ENCODE results near the gene CDC25B. TPM values are rescaled to one million over a fixed set of nuclear protein-coding genes. Genes with fewer than 3 reads are reported as not detected.

The CDC25B gene
- total RNA-seq, 3 donors from 2014 or later (not counting 1 experiment from before 2014, with no cell fraction given): 123 to 147 (median 143) TPM

- no peaks in the 10 kb centered on the region for H3K9me3 Mint-ChIP-seq
- no peaks in the 10 kb centered on the region for H3K9me3 ChIP-seq (ENCODE audit: control insufficient read depth, insufficient read depth, low read length)
- no peaks in the 10 kb centered on the region for H3K27me3 ChIP-seq (ENCODE audit: control insufficient read depth, insufficient read depth, low read length)
- no peaks in the 10 kb centered on the region for H3K36me3 ChIP-seq (ENCODE audit: control insufficient read depth, insufficient read depth, low read length)
- intact Hi-C loops (cut with micrococcal nuclease): no loop called here
- H3K27ac Mint-ChIP-seq: no peak overlapping the region
- H3K36me3 Mint-ChIP-seq: no peaks in the 10 kb centered on the region
- H3K27me3 Mint-ChIP-seq (ENCODE audit: low read depth in 2 of 2): no peaks in the 10 kb centered on the region
- no peak for TF ChIP-seq CTCF (IDR thresholded peaks at IDR 0.05)
- H3K27ac ChIP-seq (ENCODE audit: low read length): no peak overlapping the region
- H3K4me3 Mint-ChIP-seq: no peak overlapping the region
- no peaks in the 10 kb centered on the region for H3K4me1 ChIP-seq (ENCODE audit: control insufficient read depth, insufficient read depth, low read length)
- DNase-seq (no peak), ATAC-seq (no peak)
- 88% methylated on average over 5 of the region's 5 CpGs for WGBS (ENCODE audit: insufficient coverage)
- no peak overlapping the region for H3K4me3 ChIP-seq (ENCODE audit: low read length)
- H3K4me1 Mint-ChIP-seq: peaks cover 0 to 4% of the 10 kb centered on the region in 2 donors
Measured at GRCh38 chr20:3755814-3756480, 40.2 kb upstream of the CDC25B start.

- no peak for ATAC-seq
Measured at GRCh38 chr20:3757268-3757667, 38.8 kb upstream of the CDC25B start.

GRCh38 chr20:3758566-3758965 lies 37.5 kb upstream of the CDC25B start:
- H3K36me3 Mint-ChIP-seq: no peaks in the 10 kb centered on the region
- H3K36me3 ChIP-seq (ENCODE audit: control insufficient read depth, insufficient read depth, low read length): no peaks in the 10 kb centered on the region
- intact Hi-C loops (cut with micrococcal nuclease): no loop called here

More at GRCh38 chr20:3757268-3757667, 38.8 kb upstream of the CDC25B start:
- H3K4me1 ChIP-seq (ENCODE audit: control insufficient read depth, insufficient read depth, low read length): no peaks in the 10 kb centered on the region
- H3K9me3 ChIP-seq (ENCODE audit: control insufficient read depth, insufficient read depth, low read length): no peaks in the 10 kb centered on the region
- no peak overlapping the region for H3K27ac ChIP-seq (ENCODE audit: low read length)
- Mint-ChIP-seq H3K4me1 (peaks cover 0 to under 1% of the 10 kb centered on the region in 2 donors), H3K27ac (no peak overlapping the region), H3K4me3 (no peak overlapping the region), H3K27me3 (ENCODE audit: low read depth in 2 of 2) (no peaks in the 10 kb centered on the region), H3K9me3 (no peaks in the 10 kb centered on the region), H3K36me3 (no peaks in the 10 kb centered on the region)
- no peaks in the 10 kb centered on the region for H3K27me3 ChIP-seq (ENCODE audit: control insufficient read depth, insufficient read depth, low read length)
- TF ChIP-seq CTCF (IDR thresholded peaks at IDR 0.05): no peak
- intact Hi-C loops (cut with micrococcal nuclease): no loop called here
- H3K36me3 ChIP-seq (ENCODE audit: control insufficient read depth, insufficient read depth, low read length): no peaks in the 10 kb centered on the region
- no peak for DNase-seq
- H3K4me3 ChIP-seq (ENCODE audit: low read length): no peak overlapping the region
- no CpG with 5 or more reads among the region's 2 CpGs for WGBS (ENCODE audit: insufficient coverage)

More at GRCh38 chr20:3758566-3758965, 37.5 kb upstream of the CDC25B start:
- 90% methylated on average over 8 of the region's 11 CpGs for WGBS (ENCODE audit: insufficient coverage)
- H3K9me3 ChIP-seq (ENCODE audit: control insufficient read depth, insufficient read depth, low read length): no peaks in the 10 kb centered on the region
- ATAC-seq (no peak), DNase-seq (no peak)
- no peaks in the 10 kb centered on the region for H3K4me1 ChIP-seq (ENCODE audit: control insufficient read depth, insufficient read depth, low read length)
- no peaks in the 10 kb centered on the region for H3K9me3 Mint-ChIP-seq
- no peak overlapping the region for H3K27ac Mint-ChIP-seq
- TF ChIP-seq CTCF (IDR thresholded peaks at IDR 0.05): no peak
- no peaks in the 10 kb centered on the region for H3K27me3 ChIP-seq (ENCODE audit: control insufficient read depth, insufficient read depth, low read length)
- no peaks in the 10 kb centered on the region for H3K27me3 Mint-ChIP-seq (ENCODE audit: low read depth in 2 of 2)
- no peak overlapping the region for H3K4me3 Mint-ChIP-seq
- no peak overlapping the region for H3K4me3 ChIP-seq (ENCODE audit: low read length)
- no peaks in the 10 kb centered on the region for H3K4me1 Mint-ChIP-seq
- H3K27ac ChIP-seq (ENCODE audit: low read length): no peak overlapping the region
